22Rv1 (cell line): ENCODE data around the gene CEP89.
"Not testable (repeated sequence)": the region's sequence is repeated elsewhere in the genome, so short reads cannot be mapped to it uniquely, and the experiment has no call there.

Experiments
- H3K27ac ChIP-seq: fragments of 450-650 bp; 2 replicates; pipeline ENCODE4 v1.5.1; 2017
- ZFX ChIP-seq: fragments of 450-650 bp; IDR thresholded peaks from 2 replicates; pipeline ENCODE4 v1.6.1; 2017; ENCODE audit warnings: antibody characterized with exemption, borderline replicate concordance
- TF ChIP-seq, protein P1 (sequence below): fragments of 450-650 bp; IDR thresholded peaks from 2 replicates; pipeline ENCODE4 v1.5.1; 2017; ENCODE audit warnings: mild to moderate bottlenecking

The CEP89 gene

DNA sequence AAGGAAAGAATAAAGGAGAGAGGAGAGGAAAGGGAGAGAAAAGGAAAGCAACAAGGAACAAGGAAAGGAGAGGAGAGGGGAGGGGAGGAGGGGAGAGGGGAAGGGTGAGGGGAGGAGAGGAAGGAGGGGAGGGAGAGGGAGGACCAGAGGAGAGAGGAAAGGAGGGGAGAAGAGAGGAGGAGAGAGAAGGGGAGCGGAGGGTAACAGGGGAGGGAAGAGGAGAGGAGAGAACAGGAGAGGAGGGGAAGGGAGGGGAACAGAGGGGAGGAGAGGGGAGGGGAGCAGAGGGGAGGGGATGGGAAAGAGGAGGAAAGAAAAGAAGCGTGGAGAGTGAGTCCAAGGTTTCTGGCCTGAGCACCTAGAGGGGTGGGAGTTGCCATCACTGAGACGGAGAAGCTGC lies 27.0 kb upstream of the CEP89 start:
- no peak overlapping the region for H3K27ac ChIP-seq

DNA sequence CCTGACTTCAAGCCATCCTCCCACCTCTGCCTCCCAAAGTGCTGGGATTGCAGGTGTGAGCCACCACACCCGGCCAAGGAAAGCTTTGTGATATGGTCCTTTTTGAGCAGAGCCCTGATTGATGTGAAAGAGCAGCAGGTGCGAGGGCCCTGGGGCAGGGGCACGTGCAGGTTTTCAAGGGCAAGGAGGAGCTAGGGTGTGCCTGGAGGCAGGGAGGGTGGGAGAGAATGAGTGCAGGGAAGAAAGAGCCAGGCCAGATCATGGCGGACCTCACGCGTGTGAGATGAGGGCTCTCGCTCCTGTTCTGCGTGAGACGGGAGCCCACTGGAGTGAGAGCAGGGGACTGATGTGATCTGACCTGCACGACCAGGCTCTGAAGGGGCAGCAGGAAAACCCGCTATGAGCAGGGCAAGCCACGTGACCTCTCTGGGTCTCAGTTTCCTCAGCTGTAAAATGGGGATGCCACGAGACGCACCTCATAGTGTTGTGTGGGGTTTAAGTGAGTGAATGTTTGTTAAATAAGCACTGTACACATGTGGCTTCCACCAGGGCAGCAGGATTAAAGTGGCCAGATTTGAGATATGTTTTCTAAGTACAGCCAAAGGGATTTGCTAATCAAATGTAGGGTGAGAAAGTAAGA lies 26.1 kb upstream of the CEP89 start:
- TF ChIP-seq, protein P1, sequence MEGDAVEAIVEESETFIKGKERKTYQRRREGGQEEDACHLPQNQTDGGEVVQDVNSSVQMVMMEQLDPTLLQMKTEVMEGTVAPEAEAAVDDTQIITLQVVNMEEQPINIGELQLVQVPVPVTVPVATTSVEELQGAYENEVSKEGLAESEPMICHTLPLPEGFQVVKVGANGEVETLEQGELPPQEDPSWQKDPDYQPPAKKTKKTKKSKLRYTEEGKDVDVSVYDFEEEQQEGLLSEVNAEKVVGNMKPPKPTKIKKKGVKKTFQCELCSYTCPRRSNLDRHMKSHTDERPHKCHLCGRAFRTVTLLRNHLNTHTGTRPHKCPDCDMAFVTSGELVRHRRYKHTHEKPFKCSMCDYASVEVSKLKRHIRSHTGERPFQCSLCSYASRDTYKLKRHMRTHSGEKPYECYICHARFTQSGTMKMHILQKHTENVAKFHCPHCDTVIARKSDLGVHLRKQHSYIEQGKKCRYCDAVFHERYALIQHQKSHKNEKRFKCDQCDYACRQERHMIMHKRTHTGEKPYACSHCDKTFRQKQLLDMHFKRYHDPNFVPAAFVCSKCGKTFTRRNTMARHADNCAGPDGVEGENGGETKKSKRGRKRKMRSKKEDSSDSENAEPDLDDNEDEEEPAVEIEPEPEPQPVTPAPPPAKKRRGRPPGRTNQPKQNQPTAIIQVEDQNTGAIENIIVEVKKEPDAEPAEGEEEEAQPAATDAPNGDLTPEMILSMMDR, result no peak
- TF ChIP-seq ZFX, result no peak
- no peak overlapping the region for H3K27ac ChIP-seq

More for the DNA sequence above, 27.0 kb upstream of the CEP89 start:
- no peak for TF ChIP-seq ZFX
- TF ChIP-seq, protein P1, result no peak

DNA sequence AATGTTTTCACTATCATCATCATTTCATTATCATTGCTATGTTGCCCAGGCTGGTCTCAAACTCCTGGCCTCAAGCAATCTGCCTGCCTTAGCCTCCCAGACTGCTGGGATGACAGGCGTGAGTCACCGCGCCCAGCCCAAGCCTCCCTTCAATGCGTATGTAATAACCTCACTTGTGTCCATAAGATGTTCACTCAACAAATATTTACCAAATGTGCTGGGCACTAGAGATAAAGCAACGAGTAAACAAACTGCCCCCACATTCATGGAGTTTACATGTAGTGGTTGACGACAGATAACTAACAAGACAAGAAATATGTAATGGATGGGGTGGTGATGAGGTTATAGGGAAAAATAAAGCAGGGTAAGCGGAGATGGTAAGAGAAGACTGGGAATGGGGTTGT lies 25.3 kb upstream of the CEP89 start:
- not testable (repeated sequence) for H3K27ac ChIP-seq

DNA sequence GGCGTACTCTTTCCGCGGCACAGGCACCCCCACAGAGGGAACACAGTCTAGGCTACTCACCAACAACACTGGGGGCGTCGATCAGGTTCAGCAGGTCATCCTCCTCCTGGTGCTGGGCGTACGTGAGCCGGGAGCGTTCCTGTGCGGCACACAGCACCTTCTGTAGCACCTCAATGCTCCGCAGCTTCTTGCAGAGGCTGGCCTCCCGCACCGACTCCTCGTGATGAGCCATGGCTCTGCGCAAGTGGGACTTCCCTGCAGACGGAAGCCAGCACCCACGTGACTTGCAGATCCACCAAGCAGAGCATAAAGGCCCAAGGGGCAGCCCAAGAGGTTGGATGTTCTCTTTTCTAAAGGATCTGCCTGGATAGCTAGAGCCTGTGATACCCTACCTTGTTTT lies 24.2 kb upstream of the CEP89 start:
- not testable (repeated sequence) for H3K27ac ChIP-seq

DNA sequence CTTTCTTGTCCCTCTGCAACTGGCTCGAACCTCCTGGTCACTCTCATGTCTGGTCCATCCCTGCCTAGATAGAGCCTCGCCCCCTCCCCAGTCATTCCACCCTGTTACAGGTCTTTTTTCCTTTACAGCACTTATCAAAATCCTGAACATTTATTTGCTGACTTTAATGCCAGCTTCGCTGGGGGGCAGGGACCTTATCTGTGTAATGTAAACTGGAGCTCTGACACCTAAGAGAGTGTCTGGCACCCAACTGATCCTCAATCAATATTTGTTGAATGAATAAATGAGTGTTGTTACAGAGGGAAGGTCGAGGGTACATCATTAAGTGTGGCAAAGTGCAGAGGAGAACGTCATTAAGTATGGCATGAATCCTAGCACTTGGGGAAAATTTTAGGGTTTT lies 17.0 kb upstream of the CEP89 start:
- TF ChIP-seq, protein P1, result no peak
- no peak for TF ChIP-seq ZFX
- no peak overlapping the region for H3K27ac ChIP-seq

DNA sequence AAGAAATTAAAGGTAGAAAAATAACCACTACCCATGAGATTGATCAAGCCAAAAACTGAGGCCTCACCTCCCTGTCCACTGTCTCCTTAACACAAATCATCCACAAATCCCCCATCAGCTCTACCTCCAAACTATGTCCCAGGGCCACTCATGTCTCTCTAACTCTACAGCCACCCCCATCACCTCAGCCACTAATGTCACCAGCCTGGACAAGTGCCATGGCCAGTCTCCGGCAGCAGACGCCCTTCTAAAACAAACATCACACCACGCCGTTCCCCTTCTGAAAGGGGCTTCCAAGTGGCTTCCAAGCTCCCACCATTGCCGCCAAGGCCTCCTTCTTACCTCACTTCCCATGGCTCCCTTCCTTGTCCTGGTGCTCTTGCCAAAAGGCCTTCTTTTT lies 16.5 kb upstream of the CEP89 start:
- H3K27ac ChIP-seq, result not testable (repeated sequence)

DNA sequence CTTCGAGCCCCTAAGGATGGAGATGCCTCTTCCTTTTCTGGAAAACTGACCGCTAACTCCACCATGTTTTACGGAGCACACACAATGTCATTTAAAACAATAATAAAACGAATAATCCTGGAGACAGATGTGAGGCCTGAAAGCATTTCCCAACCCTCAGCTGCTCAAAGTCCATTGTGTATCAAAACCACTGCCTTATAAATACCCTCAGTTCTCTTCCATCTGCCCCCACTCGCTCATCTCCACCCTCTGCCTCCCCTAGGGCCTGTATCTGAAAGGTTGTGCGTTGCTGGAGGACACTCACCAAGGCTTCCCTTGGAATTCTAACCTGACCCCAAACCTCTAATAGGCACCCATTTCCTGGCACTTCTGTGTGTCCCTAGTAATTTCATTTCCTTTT lies 10.7 kb upstream of the CEP89 start:
- not testable (repeated sequence) for H3K27ac ChIP-seq

DNA sequence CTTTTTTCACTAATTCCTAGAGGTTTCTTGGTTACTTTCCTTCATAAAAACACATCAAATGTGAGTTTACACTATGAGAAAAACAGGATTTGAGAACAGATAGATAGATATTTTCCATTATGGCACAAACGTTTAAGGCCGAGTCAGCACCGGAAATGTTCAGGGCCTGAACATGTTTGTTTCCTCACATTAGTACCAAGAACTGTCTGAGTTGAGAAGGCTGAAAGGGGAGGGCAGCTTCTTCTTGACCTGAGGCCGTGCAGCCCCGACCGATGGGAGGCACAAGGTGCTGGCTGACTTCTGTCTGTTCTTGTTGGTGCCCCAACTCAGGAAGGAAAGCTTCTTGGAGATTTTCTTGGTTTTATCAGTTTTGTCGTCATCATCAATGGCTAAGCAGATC lies 8.0 kb upstream of the CEP89 start:
- not testable (repeated sequence) for H3K27ac ChIP-seq

DNA sequence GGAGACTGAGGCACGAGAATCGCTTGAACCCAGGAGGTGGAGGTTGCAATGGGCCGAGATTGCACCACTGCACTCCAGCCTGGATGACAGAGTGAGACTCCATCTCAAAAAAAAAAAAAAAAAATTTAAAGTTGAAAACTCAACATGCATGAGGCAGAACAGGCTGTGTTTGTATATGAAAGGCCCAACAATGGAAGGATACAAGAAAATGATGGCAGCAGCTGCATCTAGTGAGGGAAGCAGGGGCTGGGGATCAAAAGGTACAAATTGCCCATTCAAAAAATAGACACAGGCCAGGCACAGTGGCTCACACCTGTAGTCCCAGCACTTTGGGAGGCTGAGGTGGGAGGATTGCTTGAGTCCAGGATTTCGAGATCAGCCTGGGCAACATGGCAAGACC lies 6.1 kb upstream of the CEP89 start:
- H3K27ac ChIP-seq, result peak overlapping the region; percentile 37

DNA sequence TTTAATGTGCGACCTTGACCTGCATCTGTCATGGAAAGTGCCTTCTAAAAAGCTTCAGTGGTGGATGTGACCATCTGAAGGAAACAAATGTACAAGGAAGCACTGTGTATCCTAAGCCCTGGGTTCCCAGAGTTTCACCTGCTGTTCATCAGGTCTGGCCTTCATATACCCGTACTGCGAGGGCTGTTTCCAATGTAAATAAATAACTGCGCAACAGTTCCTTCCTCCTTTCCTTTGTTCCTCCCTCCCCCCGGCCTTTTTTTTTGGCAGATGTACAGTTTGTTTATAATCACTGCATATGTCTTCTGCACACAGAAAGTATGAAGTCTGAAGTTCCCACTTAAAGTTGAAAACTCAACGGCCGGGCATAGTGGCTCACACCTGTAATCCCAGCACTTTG lies 5.5 kb upstream of the CEP89 start:
- H3K27ac ChIP-seq, result peak overlapping the region; percentile 37
- no peak for TF ChIP-seq ZFX
- TF ChIP-seq, protein P1, result no peak

DNA sequence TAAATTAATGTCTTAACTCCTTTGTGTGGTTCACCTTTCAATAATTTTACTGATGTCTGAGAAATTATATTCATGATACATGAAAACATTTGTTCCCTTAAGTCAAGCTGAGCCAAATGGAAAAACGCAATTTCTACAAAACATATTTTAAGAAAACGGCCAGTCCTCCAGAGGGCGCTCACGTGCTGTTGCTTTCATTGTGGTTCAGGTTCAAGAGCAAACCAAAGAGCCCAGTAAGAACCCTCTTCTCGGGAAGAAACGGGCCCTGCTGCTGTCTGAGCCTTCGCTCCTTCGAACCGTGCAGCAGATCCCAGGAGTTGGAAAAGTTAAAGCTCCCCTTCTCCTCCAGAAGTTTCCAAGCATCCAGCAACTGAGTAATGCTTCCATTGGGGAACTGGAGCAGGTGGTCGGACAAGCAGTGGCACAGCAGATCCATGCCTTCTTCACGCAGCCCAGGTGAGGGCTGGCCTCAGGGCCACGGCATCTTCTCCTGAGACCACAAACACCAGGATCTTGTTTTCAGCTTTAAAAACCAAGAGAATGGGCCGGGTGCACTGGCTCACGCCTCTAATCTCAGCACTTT lies 4.6 kb upstream of the CEP89 start:
- TF ChIP-seq ZFX, result no peak
- TF ChIP-seq, protein P1, result peak; percentile 95
- no peak overlapping the region for H3K27ac ChIP-seq
